HG03159 (cell line): ENCODE results near the gene LRRC28.

ENCODE experiments used
- ATAC-seq: cut with Tn5 transposase; IDR thresholded peaks from one replicate; pipeline ENCODE4 v1.9.1; 2021; ENCODE audit warnings: mild to moderate bottlenecking, moderate library complexity; ENCODE audit not compliant: unreplicated experiment

LRRC28 gene

DNA sequence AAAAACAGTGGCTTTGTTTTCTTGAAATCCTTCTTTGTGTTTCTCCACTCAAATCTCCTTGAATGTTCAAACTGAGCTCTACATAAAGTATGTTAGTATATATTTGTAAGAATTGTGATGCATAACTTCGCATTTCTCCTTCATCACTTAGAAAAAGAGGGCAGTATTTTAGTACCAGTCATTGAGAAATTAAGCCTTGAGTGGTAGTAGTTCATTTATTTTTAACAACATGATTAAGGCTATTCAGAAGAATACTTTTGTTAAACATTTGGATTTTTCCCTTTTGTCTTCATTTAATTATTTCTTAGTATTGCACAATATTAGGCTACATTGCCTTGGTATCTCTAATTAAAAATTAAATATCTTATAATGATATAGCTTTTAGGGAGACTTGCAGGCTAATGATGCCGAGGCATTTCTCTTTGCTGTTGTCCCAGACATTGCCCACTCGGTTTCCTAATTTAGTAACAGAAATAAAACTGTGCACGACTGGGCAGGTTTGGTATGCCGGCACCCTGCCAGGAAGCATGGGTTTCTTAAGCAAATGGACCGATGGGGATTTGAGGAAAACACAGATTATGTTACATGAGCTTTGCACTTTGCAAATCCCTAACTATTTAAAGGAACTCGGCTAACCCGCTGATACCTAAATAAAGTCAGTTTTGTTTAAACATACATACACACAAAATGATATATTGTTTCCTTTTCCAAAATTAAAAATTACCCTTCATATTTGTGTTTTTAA, 54.7 kb downstream of the LRRC28 start:
- no peak for ATAC-seq

- no peak for ATAC-seq
These were observed 55.5 kb downstream of the LRRC28 start for GRCh38 chr15:99306694-99307338.

GRCh38 chr15:99307735-99308134, 56.5 kb downstream of the LRRC28 start:
- ATAC-seq, result no peak

- ATAC-seq, result no peak
These were observed 59.5 kb downstream of the LRRC28 start for GRCh38 chr15:99310745-99311144.

DNA sequence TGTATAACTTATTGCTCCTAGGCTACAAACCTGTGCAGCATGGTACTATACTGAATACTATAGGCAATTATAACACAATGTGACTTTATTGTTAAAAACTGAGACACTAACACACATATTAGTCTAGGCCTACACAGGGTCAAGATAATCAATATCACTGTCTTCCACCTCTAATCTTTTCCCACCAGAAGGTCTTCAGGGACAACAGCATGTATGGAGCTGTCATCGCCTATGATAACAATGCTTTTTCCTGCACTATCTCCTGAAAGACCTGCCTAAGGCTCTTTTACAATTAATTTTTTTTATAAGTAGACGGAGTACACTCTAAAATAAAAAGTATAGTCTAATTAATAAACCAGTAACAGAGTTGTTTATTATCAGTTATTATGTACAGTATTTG, 60.9 kb downstream of the LRRC28 start:
- ATAC-seq, result no peak

- no peak for ATAC-seq
These were observed 61.5 kb downstream of the LRRC28 start for GRCh38 chr15:99312794-99313193.

GRCh38 chr15:99315636-99316035, 64.4 kb downstream of the LRRC28 start:
- no peak for ATAC-seq

DNA sequence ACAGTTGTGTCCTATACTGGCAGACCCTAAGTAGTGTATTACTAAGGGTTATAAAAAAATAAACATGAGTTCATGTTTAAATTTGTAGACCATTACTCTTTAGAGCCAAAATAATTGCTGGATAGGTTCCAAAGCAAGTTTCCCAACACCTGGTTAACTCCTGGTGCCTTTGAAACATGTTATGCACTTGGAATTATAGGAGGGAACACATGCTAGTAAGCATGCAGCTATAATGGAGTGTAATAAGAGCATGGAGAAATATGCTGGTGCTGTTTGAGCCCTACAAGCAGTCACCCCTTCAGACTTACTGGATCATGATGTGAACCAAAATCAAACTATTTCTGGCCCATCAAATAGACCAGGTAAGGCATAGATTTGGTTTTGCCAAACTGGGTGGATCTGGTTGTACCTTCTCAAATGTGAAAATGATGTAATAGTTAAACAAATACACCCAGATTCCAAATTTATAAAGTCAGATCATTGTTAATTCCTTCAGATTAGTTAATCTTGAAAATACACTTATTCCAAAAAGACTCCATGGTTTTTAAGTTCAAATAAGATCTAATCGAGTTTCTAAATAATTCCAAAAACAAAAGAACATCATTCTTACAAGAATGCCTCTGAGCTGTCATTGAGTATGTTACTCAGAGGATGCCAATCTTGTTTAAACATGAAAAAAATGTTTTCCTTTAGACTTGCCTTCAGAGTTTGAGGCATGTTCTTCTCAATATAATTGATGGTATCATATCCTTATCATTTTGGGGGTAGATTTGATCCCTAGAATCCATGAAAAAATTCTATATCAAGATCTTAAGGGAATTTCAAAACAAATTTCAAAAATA, 69.3 kb downstream of the LRRC28 start:
- no peak for ATAC-seq

- no peak for ATAC-seq
These were observed 70.2 kb downstream of the LRRC28 start for GRCh38 chr15:99321468-99321867.

- no peak for ATAC-seq
These were observed 71.5 kb downstream of the LRRC28 start for GRCh38 chr15:99322643-99323405.

DNA sequence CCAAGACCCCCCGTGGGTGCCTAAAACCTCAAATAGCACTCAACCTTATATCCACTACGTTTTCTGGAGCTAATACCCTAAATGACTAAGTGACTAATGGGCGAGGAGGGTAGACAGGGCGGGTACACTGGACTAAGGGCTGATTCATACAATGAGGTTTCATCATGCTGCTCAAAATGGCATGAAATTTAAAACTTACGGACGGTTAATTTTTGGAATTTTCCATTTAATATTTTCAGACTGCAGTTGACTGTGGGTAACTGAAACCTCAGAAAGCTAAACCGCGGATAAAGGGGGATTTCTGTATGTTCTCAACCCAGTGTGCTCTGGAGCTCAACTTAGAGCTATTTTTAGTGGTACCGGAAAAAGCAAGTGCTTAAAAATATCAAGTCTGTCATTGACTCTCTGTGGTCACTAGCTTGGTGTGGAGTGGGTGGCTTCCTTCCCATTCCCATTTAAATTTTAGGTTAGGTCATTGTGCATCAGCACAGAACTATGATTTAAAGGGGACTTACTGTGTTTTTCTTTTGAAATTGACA, 72.9 kb downstream of the LRRC28 start:
- ATAC-seq, result peak; percentile 65

DNA sequence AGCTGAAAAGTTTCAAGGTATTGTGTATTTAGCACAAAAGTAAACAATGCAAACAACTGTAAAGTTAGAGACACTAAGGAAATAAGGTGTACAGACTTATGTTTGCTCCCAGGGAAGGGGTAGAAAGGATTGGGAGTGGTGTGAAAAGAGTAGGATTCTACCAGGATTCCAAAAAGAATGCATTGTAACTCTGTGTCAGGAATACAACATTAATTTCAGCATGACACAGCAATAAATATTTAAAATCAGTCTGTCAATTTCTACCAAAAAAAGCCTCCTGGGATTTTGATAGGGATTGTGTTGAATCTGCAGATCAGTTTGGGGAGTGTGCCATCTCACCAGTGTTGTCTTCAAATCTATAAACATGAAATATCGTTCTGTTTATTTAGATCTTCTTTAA, 73.4 kb downstream of the LRRC28 start:
- ATAC-seq, result no peak

GRCh38 chr15:99326235-99326634, 75.0 kb downstream of the LRRC28 start:
- no peak for ATAC-seq

DNA sequence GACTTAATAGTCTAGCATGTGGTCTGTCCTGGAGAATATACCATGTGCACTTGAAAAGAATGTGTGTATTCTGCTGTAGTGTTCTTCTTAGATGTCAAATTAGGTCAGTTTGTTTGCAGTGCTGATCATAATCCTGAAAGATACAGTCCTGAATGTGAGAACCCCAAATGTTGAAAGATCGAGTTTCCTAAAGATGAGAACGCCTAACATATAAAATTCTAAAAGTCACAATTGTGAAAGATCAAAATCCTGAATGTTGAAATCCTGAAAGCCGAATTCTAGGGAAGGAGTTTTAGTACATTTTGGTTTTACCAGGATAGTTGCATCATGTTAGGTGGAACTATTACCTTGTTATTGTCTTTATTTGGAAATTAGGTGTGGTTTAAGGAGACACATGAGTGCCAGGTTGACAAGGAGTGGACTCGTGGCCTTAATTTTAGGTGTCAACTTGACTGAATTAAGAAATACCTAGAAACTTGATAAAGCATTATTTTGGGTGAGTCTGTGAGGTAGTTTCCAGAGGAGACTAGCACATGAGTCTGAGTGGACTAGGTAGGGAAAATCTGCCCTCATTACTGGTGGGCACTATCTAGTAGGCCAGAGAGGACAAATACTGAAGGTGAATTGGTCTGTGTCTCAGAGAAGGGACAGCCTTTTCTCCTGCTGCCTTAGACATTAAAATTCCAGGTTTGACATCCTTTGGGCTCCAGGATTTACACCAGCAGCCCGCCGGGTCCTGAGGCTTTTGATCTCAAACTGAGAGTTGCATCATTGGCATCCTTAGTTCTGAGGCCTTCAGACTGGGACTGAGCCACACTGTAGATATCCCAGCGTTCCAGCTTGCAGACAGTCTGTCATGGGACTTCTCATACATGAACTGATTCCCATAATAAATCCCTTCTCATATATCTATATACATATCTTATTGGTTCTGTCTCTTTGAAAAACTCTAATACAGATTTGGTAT, 77.1 kb downstream of the LRRC28 start:
- no peak for ATAC-seq

DNA sequence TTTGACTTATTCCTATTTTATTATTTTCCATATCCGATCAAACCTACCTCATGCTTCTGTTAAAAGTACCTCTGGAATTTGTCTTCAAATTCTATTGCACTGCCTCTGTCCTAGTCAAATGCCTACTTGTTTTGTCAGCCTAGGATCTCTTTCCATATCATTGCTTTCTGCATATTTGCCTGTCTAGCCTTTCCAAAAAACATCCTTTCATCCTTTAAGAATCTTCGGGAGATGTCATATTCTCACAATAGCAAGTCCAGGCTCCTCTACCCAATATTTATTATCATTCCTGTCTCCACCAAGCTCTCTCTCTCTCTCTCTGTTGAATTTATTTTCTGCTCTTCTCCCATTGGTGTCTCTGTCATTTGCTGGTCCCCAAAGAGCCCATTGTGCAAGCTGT, 80.1 kb downstream of the LRRC28 start:
- no peak for ATAC-seq

DNA sequence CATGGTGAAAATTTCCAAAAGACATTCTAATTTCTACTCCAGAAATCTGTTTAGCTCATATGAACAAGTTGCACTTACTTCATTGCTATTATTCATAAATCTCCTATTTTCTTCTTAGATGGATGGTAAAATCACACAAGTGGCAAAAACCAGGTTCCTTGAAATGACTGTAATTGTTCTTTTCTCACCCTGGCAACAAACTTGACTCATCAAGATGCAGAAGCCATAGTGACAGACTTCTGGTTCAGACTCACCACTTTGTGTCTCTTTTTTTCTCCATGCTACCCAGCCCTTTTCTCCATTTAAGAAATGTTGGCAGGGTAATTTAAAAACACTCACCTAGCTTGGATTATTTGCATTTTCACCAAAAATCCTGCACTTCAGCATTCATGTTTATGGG, 82.1 kb downstream of the LRRC28 start:
- ATAC-seq, result no peak

GRCh38 chr15:99333981-99334380, 82.7 kb downstream of the LRRC28 start:
- no peak for ATAC-seq

DNA sequence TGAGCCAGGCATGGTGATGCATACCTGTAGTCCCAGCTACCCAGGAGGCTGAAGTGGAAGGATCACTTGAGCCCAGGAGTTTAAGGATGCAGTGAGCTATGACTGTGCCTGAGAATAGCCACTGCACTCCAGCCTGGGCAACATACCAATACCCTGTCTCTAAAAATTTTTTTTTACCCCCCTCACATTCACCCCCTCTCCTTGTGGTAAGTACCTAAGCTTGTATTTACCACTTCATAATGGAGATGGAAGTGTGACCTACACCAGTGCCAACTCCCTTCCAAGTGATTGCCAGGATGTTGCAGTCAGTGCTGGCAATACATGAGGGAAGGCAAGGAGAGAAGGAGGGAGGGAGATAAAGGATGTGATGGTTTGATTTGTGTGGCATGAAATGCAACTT, 84.2 kb downstream of the LRRC28 start:
- no peak for ATAC-seq

- ATAC-seq, result no peak
These were observed 85.5 kb downstream of the LRRC28 start for GRCh38 chr15:99336794-99337193.

- ATAC-seq, result no peak
These were observed 89.1 kb downstream of the LRRC28 start for GRCh38 chr15:99340347-99340746.
